GM18526 (cell line): ENCODE data around the gene PPP6R3.

Experiments
- POLR2A ChIP-seq: IDR thresholded peaks from 3 replicates; pipeline ENCODE4 v1.6.1; 2011; ENCODE audit not compliant: insufficient read length; ENCODE audit errors: extremely low read depth

Gene PPP6R3

GRCh38 chr11:68664141-68664540 is 203.6 kb downstream of the PPP6R3 start:
- TF ChIP-seq POLR2A = no peak

GRCh38 chr11:68664906-68665305 is 204.4 kb downstream of the PPP6R3 start:
- no peak for TF ChIP-seq POLR2A
